Measurements from ENCODE around the gene WDR44. TPM values are rescaled to one million over a fixed set of nuclear protein-coding genes. Genes with fewer than 3 reads are reported as not detected.

The WDR44 gene
- total and polyA plus RNA-seq, 2 of the 13 experiments (the other 11 are each of a cell fraction or from before 2014, with no cell fraction given) = 2.2 to 4.3 TPM

DNA sequence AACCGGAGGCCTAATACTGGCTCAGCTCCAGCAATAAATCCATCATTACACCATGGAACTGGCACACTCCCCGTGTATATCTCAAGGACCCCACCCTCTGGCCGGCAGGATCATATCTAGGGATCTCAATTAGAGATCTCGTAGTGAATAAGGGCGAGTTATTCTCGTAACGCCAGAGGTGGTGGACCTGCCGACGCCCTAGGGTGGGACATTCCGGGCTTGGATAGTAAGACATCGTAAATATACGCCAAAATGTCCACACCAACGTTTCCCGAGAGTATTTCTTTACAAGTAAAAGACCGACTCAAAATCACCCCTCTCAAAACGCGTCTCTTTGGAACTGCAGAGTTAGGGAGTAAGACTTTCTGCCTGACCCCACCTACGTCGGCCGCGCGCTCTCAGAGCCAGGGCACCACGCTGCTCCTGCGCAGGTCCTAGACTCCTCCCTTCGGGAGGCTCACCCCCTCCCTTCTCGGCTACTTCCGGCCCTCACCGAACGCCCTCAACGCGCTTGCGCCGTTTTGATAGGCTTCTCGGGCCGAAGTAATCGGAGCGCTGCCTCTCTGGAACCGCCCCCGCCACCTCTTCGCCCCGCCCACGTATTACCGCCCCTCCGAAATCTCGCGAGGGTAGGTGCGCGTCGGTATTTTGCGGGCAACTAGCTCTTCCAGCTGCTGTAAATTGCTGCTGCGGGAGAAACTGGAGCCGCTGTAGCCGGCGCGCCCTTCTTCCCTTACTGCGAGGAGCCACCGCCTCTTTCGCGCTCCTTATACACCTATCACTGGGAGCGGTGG, at the start of gene WDR44 (continued):
- TF ChIP-seq, protein P1, sequence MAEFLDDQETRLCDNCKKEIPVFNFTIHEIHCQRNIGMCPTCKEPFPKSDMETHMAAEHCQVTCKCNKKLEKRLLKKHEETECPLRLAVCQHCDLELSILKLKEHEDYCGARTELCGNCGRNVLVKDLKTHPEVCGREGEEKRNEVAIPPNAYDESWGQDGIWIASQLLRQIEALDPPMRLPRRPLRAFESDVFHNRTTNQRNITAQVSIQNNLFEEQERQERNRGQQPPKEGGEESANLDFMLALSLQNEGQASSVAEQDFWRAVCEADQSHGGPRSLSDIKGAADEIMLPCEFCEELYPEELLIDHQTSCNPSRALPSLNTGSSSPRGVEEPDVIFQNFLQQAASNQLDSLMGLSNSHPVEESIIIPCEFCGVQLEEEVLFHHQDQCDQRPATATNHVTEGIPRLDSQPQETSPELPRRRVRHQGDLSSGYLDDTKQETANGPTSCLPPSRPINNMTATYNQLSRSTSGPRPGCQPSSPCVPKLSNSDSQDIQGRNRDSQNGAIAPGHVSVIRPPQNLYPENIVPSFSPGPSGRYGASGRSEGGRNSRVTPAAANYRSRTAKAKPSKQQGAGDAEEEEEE (CRISPR knock-in tag; IDR thresholded peaks at IDR 0.05; ENCODE audit: borderline replicate concordance) = no peak
- TF ChIP-seq GLI4 (CRISPR knock-in tag; IDR thresholded peaks at IDR 0.05; ENCODE audit: borderline replicate concordance) = no peak
- TF ChIP-seq KLF15 (CRISPR knock-in tag; IDR thresholded peaks at IDR 0.05; ENCODE audit: borderline replicate concordance) = no peak
- TF ChIP-seq POLR2G (IDR thresholded peaks at IDR 0.05; ENCODE audit: low read depth, low read length) = peak; percentile 71
- no peak for TF ChIP-seq ARNT (IDR thresholded peaks at IDR 0.05)
- peak; percentile 38; the same call in 1 of the 2 replicates for TF ChIP-seq SIX4 (CRISPR knock-in tag; IDR thresholded peaks at IDR 0.05)
- no peak for TF ChIP-seq CENPX (CRISPR knock-in tag; IDR thresholded peaks at IDR 0.05)
- TF ChIP-seq, protein P2, sequence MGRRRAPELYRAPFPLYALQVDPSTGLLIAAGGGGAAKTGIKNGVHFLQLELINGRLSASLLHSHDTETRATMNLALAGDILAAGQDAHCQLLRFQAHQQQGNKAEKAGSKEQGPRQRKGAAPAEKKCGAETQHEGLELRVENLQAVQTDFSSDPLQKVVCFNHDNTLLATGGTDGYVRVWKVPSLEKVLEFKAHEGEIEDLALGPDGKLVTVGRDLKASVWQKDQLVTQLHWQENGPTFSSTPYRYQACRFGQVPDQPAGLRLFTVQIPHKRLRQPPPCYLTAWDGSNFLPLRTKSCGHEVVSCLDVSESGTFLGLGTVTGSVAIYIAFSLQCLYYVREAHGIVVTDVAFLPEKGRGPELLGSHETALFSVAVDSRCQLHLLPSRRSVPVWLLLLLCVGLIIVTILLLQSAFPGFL (CRISPR knock-in tag; IDR thresholded peaks at IDR 0.05) = no peak
- no peak for TF ChIP-seq SNAI1 (CRISPR knock-in tag; IDR thresholded peaks at IDR 0.05; ENCODE audit: borderline replicate concordance)
- peak; percentile 76 for TF ChIP-seq POLR2AphosphoS5 (IDR thresholded peaks at IDR 0.05; ENCODE audit: low read depth, low read length)
- no peak for TF ChIP-seq ZKSCAN8 (CRISPR knock-in tag; IDR thresholded peaks at IDR 0.05; ENCODE audit: borderline replicate concordance)
- TF ChIP-seq GZF1 (CRISPR knock-in tag; IDR thresholded peaks at IDR 0.05) = no peak
- TF ChIP-seq, protein P3, sequence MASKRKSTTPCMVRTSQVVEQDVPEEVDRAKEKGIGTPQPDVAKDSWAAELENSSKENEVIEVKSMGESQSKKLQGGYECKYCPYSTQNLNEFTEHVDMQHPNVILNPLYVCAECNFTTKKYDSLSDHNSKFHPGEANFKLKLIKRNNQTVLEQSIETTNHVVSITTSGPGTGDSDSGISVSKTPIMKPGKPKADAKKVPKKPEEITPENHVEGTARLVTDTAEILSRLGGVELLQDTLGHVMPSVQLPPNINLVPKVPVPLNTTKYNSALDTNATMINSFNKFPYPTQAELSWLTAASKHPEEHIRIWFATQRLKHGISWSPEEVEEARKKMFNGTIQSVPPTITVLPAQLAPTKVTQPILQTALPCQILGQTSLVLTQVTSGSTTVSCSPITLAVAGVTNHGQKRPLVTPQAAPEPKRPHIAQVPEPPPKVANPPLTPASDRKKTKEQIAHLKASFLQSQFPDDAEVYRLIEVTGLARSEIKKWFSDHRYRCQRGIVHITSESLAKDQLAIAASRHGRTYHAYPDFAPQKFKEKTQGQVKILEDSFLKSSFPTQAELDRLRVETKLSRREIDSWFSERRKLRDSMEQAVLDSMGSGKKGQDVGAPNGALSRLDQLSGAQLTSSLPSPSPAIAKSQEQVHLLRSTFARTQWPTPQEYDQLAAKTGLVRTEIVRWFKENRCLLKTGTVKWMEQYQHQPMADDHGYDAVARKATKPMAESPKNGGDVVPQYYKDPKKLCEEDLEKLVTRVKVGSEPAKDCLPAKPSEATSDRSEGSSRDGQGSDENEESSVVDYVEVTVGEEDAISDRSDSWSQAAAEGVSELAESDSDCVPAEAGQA (IDR thresholded peaks at IDR 0.05; ENCODE audit: low read depth) = no peak
- TF ChIP-seq, protein P3 (CRISPR knock-in tag; IDR thresholded peaks at IDR 0.05; ENCODE audit: borderline replicate concordance) = no peak
- TF ChIP-seq ZNF839 (CRISPR knock-in tag; IDR thresholded peaks at IDR 0.05; ENCODE audit: borderline replicate concordance) = no peak
- TF ChIP-seq HNF4A (CRISPR knock-in tag; IDR thresholded peaks at IDR 0.05) = no peak
- TF ChIP-seq, protein P4, sequence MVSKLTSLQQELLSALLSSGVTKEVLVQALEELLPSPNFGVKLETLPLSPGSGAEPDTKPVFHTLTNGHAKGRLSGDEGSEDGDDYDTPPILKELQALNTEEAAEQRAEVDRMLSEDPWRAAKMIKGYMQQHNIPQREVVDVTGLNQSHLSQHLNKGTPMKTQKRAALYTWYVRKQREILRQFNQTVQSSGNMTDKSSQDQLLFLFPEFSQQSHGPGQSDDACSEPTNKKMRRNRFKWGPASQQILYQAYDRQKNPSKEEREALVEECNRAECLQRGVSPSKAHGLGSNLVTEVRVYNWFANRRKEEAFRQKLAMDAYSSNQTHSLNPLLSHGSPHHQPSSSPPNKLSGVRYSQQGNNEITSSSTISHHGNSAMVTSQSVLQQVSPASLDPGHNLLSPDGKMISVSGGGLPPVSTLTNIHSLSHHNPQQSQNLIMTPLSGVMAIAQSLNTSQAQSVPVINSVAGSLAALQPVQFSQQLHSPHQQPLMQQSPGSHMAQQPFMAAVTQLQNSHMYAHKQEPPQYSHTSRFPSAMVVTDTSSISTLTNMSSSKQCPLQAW (CRISPR knock-in tag; IDR thresholded peaks at IDR 0.05) = no peak
- TF ChIP-seq HNRNPK (IDR thresholded peaks at IDR 0.05; ENCODE audit: low read depth, low read length, poor library complexity, severe bottlenecking) = no peak

Data from HepG2 (cell line).